Kidney (tissue), 14 donors: Measurements from ENCODE around the gene ENOX1. TPM values are rescaled to one million over a fixed set of nuclear protein-coding genes. Genes with fewer than 3 reads are reported as not detected.

Experiments
- DNase-seq, 5 donors: peaks; one replicate each; pipeline ENCODE4 v3.0.0-alpha.2; 2013 to 2020
- FAIRE-seq: peaks from 2 replicates; lab custom pipeline; 2012; peaks lifted over from hg19 to GRCh38; lab: Jason Lieb, UNC
- H3K27ac ChIP-seq, 2 donors: one replicate each; pipeline ENCODE4 v1.7.0; 2013; ENCODE audit warnings: low read depth in 2 of 2, low read length in 2 of 2, inconsistent platforms in 1 of 2
- H3K27me3 ChIP-seq: one replicate; pipeline ENCODE4 v1.7.1; 2013; ENCODE audit warnings: low read length, inconsistent platforms; ENCODE audit not compliant: control insufficient read depth, insufficient read depth
- H3K36me3 ChIP-seq, 3 donors: one replicate each; pipeline versions ENCODE4 v1.7.0 to v1.7.1; 2013; ENCODE audit warnings: low read length in 3 of 3, control low read depth in 1 of 3, inconsistent platforms in 1 of 3; ENCODE audit not compliant: insufficient read depth in 3 of 3, control insufficient read depth in 2 of 3
- H3K4me1 ChIP-seq, 3 donors: one replicate each; pipeline versions ENCODE4 v1.7.0 to v1.7.1; 2013; ENCODE audit warnings: low read length in 3 of 3, inconsistent platforms in 1 of 3, low read depth in 1 of 3; ENCODE audit not compliant: control insufficient read depth in 2 of 3, insufficient read depth in 2 of 3
- H3K4me3 ChIP-seq, 3 donors: one replicate each; pipeline versions ENCODE4 v1.7.0 to v1.8.1; 2013; ENCODE audit warnings: low read length in 3 of 3, control low read depth in 1 of 3, inconsistent platforms in 1 of 3
- H3K9ac ChIP-seq, 3 donors: one replicate each; pipeline versions ENCODE4 v1.7.0 to v1.7.1; 2013; ENCODE audit warnings: low read length in 3 of 3, control low read depth in 1 of 3, inconsistent platforms in 1 of 3
- H3K9me3 ChIP-seq, 3 donors: one replicate each; pipeline versions ENCODE4 v1.7.0 to v1.7.1; 2013; ENCODE audit warnings: low read length in 3 of 3, control low read depth in 1 of 3, inconsistent platforms in 1 of 3; ENCODE audit not compliant: control insufficient read depth in 2 of 3, insufficient read depth in 1 of 3
- intact Hi-C: fragments of 100-400 bp; cut with DNase I; formaldehyde crosslinking; loops from one replicate; pipeline ENCODE4 v1.11.1; 2022
- polyA plus RNA-seq: library from polyadenylated mRNA; stranded (reverse); fragments of 350-450 nt; fragmentation: Illumina TruSeq; extraction: RNeasy Lipid Tissue Mini Kit (QIAGEN cat#74804); gene quantifications from one replicate; pipeline ENCODE4 v1.2.3, GENCODE V29; 2014; ENCODE audit warnings: low read depth, low replicate concordance; ENCODE audit not compliant: insufficient read depth
- total RNA-seq: library from RNA; stranded (reverse); fragmentation: NEBNext Ultra II Directional; extraction: Animal tissue kit (Norgen Biotek cat#: 25700); gene quantifications from one replicate; pipeline ENCODE4 v1.2.1, GENCODE V29; 2021
- TF ChIP-seq, protein P1 (sequence below): IDR thresholded peaks from 3 replicates; pipeline ENCODE4 v1.5.1; 2012; ENCODE audit warnings: mild to moderate bottlenecking, moderate library complexity, borderline replicate concordance; ENCODE audit not compliant: insufficient read depth; ENCODE audit errors: extremely low read depth
- donor health status: control.
- donor health status: control.
- donor health status: control.
- donor health status: control.
- donor health status: control.
- donor health status: DM: yes; HTN: yes; CAD: no.
- donor health status: Normal renal cell carcinoma (clear cell type).

Gene ENOX1
- total and polyA plus RNA-seq, 2 donors from 2014 or later: 4.9 to 6.8 TPM

DNA sequence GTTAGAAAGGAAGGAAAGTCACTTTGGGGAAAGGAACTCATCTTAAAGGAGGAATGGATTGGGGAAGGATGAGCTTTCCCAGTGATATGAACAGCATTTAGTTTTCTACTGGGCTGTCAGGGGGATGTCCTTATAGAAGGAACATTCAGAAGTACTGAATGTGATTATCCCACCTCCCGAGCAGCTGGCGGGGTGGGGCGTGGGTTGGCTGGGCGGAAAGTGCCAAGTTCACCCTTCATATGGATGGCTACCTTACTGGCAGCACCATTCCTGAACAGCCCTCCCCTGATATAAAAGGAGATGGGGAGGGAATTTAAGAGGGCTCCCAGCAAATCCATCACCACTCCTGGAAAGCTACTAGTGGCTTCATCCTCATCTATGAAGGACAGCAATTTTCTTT lies 572.6 kb downstream of the ENOX1 start:
- Histone ChIP-seq H3K4me3 (no peak overlapping the region), H3K9ac (no peak overlapping the region), H3K27ac (no peak overlapping the region), H3K27me3 (no peaks in the 10 kb centered on the region), H3K4me1 (no peaks in the 10 kb centered on the region), H3K9me3 (no peaks in the 10 kb centered on the region), H3K36me3 (no peaks in the 10 kb centered on the region)
- FAIRE-seq (no peak), DNase-seq (no peak)
- intact Hi-C loops: no loop called here
- TF ChIP-seq, protein P1, sequence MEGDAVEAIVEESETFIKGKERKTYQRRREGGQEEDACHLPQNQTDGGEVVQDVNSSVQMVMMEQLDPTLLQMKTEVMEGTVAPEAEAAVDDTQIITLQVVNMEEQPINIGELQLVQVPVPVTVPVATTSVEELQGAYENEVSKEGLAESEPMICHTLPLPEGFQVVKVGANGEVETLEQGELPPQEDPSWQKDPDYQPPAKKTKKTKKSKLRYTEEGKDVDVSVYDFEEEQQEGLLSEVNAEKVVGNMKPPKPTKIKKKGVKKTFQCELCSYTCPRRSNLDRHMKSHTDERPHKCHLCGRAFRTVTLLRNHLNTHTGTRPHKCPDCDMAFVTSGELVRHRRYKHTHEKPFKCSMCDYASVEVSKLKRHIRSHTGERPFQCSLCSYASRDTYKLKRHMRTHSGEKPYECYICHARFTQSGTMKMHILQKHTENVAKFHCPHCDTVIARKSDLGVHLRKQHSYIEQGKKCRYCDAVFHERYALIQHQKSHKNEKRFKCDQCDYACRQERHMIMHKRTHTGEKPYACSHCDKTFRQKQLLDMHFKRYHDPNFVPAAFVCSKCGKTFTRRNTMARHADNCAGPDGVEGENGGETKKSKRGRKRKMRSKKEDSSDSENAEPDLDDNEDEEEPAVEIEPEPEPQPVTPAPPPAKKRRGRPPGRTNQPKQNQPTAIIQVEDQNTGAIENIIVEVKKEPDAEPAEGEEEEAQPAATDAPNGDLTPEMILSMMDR: no peak

DNA sequence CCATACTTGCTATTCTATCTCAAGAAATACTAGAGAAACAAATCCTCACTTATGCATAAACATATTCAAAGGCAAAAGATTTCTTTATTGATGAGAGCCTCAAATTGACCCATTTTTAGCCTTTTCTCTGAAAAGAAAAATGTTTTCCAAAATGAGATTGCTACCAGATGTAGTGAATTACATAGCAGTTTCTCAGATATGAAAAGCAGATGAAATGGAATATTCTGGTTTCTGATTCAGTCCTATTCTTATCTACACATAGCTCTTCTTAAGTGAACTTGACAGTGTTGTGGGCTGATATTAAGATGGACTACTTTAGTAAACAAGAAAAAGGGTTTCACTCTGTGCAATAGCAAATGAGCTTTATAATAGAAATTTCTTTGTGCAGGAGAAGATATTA lies 579.9 kb downstream of the ENOX1 start:
- TF ChIP-seq, protein P1: no peak
- DNase-seq (no peak), FAIRE-seq (no peak)
- no peaks in the 10 kb centered on the region for H3K36me3 ChIP-seq
- no peaks in the 10 kb centered on the region for H3K27me3 ChIP-seq
- intact Hi-C loops: no loop called here
- H3K27ac ChIP-seq: no peak overlapping the region
- H3K9ac ChIP-seq: no peak overlapping the region
- peaks cover 0 to 12% (median 0%) of the 10 kb centered on the region in 3 donors for H3K9me3 ChIP-seq
- no peak overlapping the region for H3K4me3 ChIP-seq
- no peaks in the 10 kb centered on the region for H3K4me1 ChIP-seq

DNA sequence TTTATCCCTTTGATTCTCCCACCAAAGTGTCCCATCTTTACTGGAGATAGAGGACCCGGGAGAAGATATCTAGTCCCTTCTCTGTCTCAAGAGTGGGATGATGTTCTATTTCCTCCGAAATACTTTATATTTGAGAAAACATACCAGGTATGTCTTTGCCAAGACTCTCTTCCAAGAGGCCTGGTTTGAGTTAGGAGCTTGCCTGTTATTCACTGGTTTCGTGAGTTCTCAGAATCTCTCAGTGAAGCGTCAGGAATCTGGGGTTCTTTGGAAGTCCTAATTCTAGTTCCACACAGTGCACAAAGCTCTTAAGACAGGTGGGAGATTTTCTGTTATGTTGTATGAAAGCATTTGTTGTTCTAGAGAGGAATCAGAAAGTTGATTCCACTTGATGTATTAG lies 581.4 kb downstream of the ENOX1 start:
- intact Hi-C loops: no loop called here
- FAIRE-seq: no peak
- DNase-seq: no peak
- no peaks in the 10 kb centered on the region for H3K36me3 ChIP-seq
- H3K4me1 ChIP-seq: no peaks in the 10 kb centered on the region
- no peaks in the 10 kb centered on the region for H3K27me3 ChIP-seq
- H3K9ac ChIP-seq: no peak overlapping the region
- H3K9me3 ChIP-seq: peaks cover 0 to 12% (median 0%) of the 10 kb centered on the region in 3 donors
- H3K27ac ChIP-seq: no peak overlapping the region
- H3K4me3 ChIP-seq: no peak overlapping the region
- TF ChIP-seq, protein P1: no peak

DNA sequence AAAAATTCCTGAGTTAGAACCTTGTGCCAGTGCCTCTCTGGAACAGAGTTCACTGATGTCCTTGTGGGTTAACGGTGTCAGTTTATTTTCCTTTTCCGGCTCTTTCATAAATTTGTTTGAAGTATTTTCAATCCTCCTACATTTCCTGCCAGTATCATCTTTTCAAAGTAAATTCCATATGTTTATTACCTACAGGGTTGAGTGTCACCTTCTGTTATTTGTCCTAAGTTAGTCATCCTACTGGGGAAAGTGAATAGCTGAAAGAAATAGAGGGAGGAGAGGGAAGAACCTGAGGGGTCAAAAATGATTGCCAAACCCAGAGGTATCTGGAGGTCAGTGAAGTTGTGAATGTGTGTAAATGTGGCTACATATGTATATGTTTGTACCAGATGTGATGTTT lies 582.2 kb downstream of the ENOX1 start:
- H3K27me3 ChIP-seq: no peaks in the 10 kb centered on the region
- DNase-seq (no peak), FAIRE-seq (no peak)
- TF ChIP-seq, protein P1: no peak
- H3K4me3 ChIP-seq: no peak overlapping the region
- H3K36me3 ChIP-seq: no peaks in the 10 kb centered on the region
- no peak overlapping the region for H3K27ac ChIP-seq
- H3K9ac ChIP-seq: no peak overlapping the region
- no peaks in the 10 kb centered on the region for H3K4me1 ChIP-seq
- intact Hi-C loops: no loop called here
- peaks cover 0 to 12% (median 0%) of the 10 kb centered on the region in 3 donors for H3K9me3 ChIP-seq
